Endodermal cell (in vitro differentiated cells): Measurements from ENCODE around the gene METTL23. TPM values are rescaled to one million over a fixed set of nuclear protein-coding genes. Genes with fewer than 3 reads are reported as not detected.

ENCODE experiments used
- DNase-seq: peaks from one replicate; pipeline ENCODE4 v3.0.0-alpha.2; 2017
- H3K27ac ChIP-seq: 2 replicates; pipeline ENCODE4 v1.5.1; 2013; ENCODE audit warnings: mild to moderate bottlenecking, low read depth, low read length, moderate library complexity
- H3K27me3 ChIP-seq: 2 replicates; pipeline ENCODE4 v1.6.1; 2013; ENCODE audit warnings: mild to moderate bottlenecking, low read length, moderate library complexity; ENCODE audit not compliant: insufficient read depth, control insufficient read depth, poor library complexity, severe bottlenecking
- H3K36me3 ChIP-seq: 2 replicates; pipeline ENCODE4 v1.7.0; 2013; ENCODE audit warnings: mild to moderate bottlenecking, low read length, moderate library complexity; ENCODE audit not compliant: control insufficient read depth, insufficient read depth
- H3K4me1 ChIP-seq: one replicate; pipeline ENCODE4 v1.7.0; 2013; ENCODE audit warnings: low read length; ENCODE audit not compliant: control insufficient read depth, insufficient read depth
- H3K4me3 ChIP-seq: 2 replicates; pipeline ENCODE4 v1.5.1; 2013; ENCODE audit warnings: mild to moderate bottlenecking, low read length, moderate library complexity
- H3K9ac ChIP-seq: 2 replicates; pipeline ENCODE4 v1.6.1; 2013; ENCODE audit warnings: mild to moderate bottlenecking, low read length, moderate library complexity; ENCODE audit not compliant: poor library complexity, severe bottlenecking; ENCODE audit errors: extremely low read depth
- H3K9me3 ChIP-seq: 2 replicates; pipeline ENCODE4 v1.6.1; 2013; ENCODE audit warnings: mild to moderate bottlenecking, low read length, moderate library complexity; ENCODE audit not compliant: control insufficient read depth
- H3K27ac Mint-ChIP-seq: 2 replicates; pipeline ENCODE4 v1.8.0; 2020; ENCODE audit warnings: mixed read lengths
- H3K27me3 Mint-ChIP-seq: 2 replicates; pipeline ENCODE4 v1.8.0; 2021; ENCODE audit warnings: mild to moderate bottlenecking, mixed read lengths; ENCODE audit not compliant: insufficient read depth
- H3K36me3 Mint-ChIP-seq: 2 replicates; pipeline ENCODE4 v1.8.0; 2020; ENCODE audit warnings: low read depth, mixed read lengths
- H3K4me1 Mint-ChIP-seq: 2 replicates; pipeline ENCODE4 v1.8.0; 2020; ENCODE audit warnings: mixed read lengths
- H3K4me3 Mint-ChIP-seq: 2 replicates; pipeline ENCODE4 v1.8.0; 2020; ENCODE audit warnings: mild to moderate bottlenecking, moderate library complexity, mixed read lengths
- H3K9me3 Mint-ChIP-seq: 2 replicates; pipeline ENCODE4 v1.8.0; 2020; ENCODE audit warnings: mild to moderate bottlenecking, mixed read lengths
- CTCF ChIP-seq: fragments of 200-600 bp; sonication (generic); conservative IDR thresholded peaks from 2 replicates; pipeline ENCODE4 v1.5.0; 2021; ENCODE audit warnings: antibody characterized with exemption, mild to moderate bottlenecking
- WGBS, 2 experiments: methylation state at CpG; one replicate each; pipeline versions ENCODE4 v1.1.5 to v1.1.7; 2013; ENCODE audit warnings: missing lambda C conversion rate in 2 of 2, mixed read lengths in 1 of 2; ENCODE audit not compliant: insufficient coverage in 1 of 2, insufficient read length in 1 of 2; 5-methylcytosine and 5-hydroxymethylcytosine counted together
- total RNA-seq, 2 donors: library from RNA; stranded (reverse); fragmentation: NEBNext Ultra II Directional in 1 of 2; extraction: Animal tissue kit (Norgen Biotek cat#: 25700) in 1 of 2; gene quantifications; 2 replicates in 1 of 2; 3 replicates in 1 of 2; pipeline ENCODE4 v1.2.1, GENCODE V29; 2021

The METTL23 gene
- total RNA-seq, 2 donors from 2014 or later, result 31.3 to 39.9 TPM

- no peaks in the 10 kb centered on the region for H3K9me3 ChIP-seq
- no peaks in the 10 kb centered on the region for H3K27me3 ChIP-seq
- Mint-ChIP-seq H3K9me3 (no peaks in the 10 kb centered on the region), H3K4me1 (peaks cover 9% of the 10 kb centered on the region), H3K4me3 (no peak overlapping the region), H3K36me3 (peaks cover 12% of the 10 kb centered on the region), H3K27me3 (no peaks in the 10 kb centered on the region), H3K27ac (no peak overlapping the region)
- H3K4me1 ChIP-seq, result no peaks in the 10 kb centered on the region
- no peak for TF ChIP-seq CTCF
- no peak overlapping the region for H3K4me3 ChIP-seq
- H3K27ac ChIP-seq, result no peak overlapping the region
- no peak for DNase-seq
- peaks cover 14% of the 10 kb centered on the region for H3K36me3 ChIP-seq
- WGBS, 2 experiments, result 91 to 92% methylated on average over 7 to 12 of the region's 12 CpGs
- H3K9ac ChIP-seq, result no peak overlapping the region
Observed at GRCh38 chr17:76685366-76685765, 41.3 kb upstream of the METTL23 start.

- no peak for DNase-seq
- Mint-ChIP-seq H3K4me1 (peaks cover 9% of the 10 kb centered on the region), H3K9me3 (no peaks in the 10 kb centered on the region), H3K27me3 (no peaks in the 10 kb centered on the region), H3K27ac (no peak overlapping the region), H3K4me3 (no peak overlapping the region), H3K36me3 (peaks cover 12% of the 10 kb centered on the region)
- peaks cover 9% of the 10 kb centered on the region for H3K36me3 ChIP-seq
- no peaks in the 10 kb centered on the region for H3K4me1 ChIP-seq
- TF ChIP-seq CTCF, result no peak
- H3K27ac ChIP-seq, result no peak overlapping the region
- WGBS, 2 experiments, result 92 to 95% methylated on average over 6 to 8 of the region's 8 CpGs
- H3K9ac ChIP-seq, result no peak overlapping the region
- H3K27me3 ChIP-seq, result no peaks in the 10 kb centered on the region
- no peak overlapping the region for H3K4me3 ChIP-seq
- no peaks in the 10 kb centered on the region for H3K9me3 ChIP-seq
Observed at GRCh38 chr17:76685846-76686245, 40.8 kb upstream of the METTL23 start.

- H3K4me3 ChIP-seq, result no peak overlapping the region
- TF ChIP-seq CTCF, result no peak
Observed at GRCh38 chr17:76686538-76687297, 39.9 kb upstream of the METTL23 start.

More at GRCh38 chr17:76686538-76687297, 39.9 kb upstream of the METTL23 start:
- peaks cover 7% of the 10 kb centered on the region for H3K36me3 ChIP-seq
- 90 to 91% methylated on average over 9 to 15 of the region's 15 CpGs for WGBS, 2 experiments
- H3K4me3 Mint-ChIP-seq, result no peak overlapping the region
- no peak for DNase-seq
- H3K9me3 Mint-ChIP-seq, result no peaks in the 10 kb centered on the region
- peaks cover 7% of the 10 kb centered on the region for H3K4me1 Mint-ChIP-seq
- no peak overlapping the region for H3K9ac ChIP-seq
- H3K9me3 ChIP-seq, result no peaks in the 10 kb centered on the region
- H3K27ac Mint-ChIP-seq, result no peak overlapping the region
- H3K27me3 Mint-ChIP-seq, result no peaks in the 10 kb centered on the region
- H3K4me1 ChIP-seq, result no peaks in the 10 kb centered on the region
- no peak overlapping the region for H3K27ac ChIP-seq
- peaks cover 11% of the 10 kb centered on the region for H3K36me3 Mint-ChIP-seq
- no peaks in the 10 kb centered on the region for H3K27me3 ChIP-seq
